ENCODE results near the gene EVI5.
"Not testable (repeated sequence)": the region's sequence is repeated elsewhere in the genome, so short reads cannot be mapped to it uniquely, and the experiment has no call there.

The EVI5 gene

GRCh38 chr1:92797297-92797696, 12.4 kb upstream of the EVI5 start:
- in situ Hi-C loops (cut with MboI; ENCODE audit: low pct_unique_long_range_greater_than_20kb, low sequenced_read_pairs) = no loop called here
- no peak for DNase-seq

GRCh38 chr1:92795166-92795565, 10.3 kb upstream of the EVI5 start:
- no peak for DNase-seq
- in situ Hi-C loops (cut with MboI; ENCODE audit: low pct_unique_long_range_greater_than_20kb, low sequenced_read_pairs) = no loop called here

GRCh38 chr1:92792340-92792782, 7.5 kb upstream of the EVI5 start:
- no peak for DNase-seq
- in situ Hi-C loops (cut with MboI; ENCODE audit: low pct_unique_long_range_greater_than_20kb, low sequenced_read_pairs) = no loop called here

- DNase-seq = no peak
These were observed 6.7 kb upstream of the EVI5 start for GRCh38 chr1:92791487-92792066.

GRCh38 chr1:92790867-92791266, 6.0 kb upstream of the EVI5 start:
- DNase-seq = no peak
- in situ Hi-C loops (cut with MboI; ENCODE audit: low pct_unique_long_range_greater_than_20kb, low sequenced_read_pairs) = no loop called here

More at GRCh38 chr1:92791487-92792066, 6.7 kb upstream of the EVI5 start:
- in situ Hi-C loops (cut with MboI; ENCODE audit: low pct_unique_long_range_greater_than_20kb, low sequenced_read_pairs) = no loop called here

- in situ Hi-C loops (cut with MboI; ENCODE audit: low pct_unique_long_range_greater_than_20kb, low sequenced_read_pairs) = no loop called here
These were observed 5.2 kb upstream of the EVI5 start for GRCh38 chr1:92790081-92790480.

GRCh38 chr1:92786111-92786901, 1.4 kb upstream of the EVI5 start:
- in situ Hi-C loops (cut with MboI; ENCODE audit: low pct_unique_long_range_greater_than_20kb, low sequenced_read_pairs) = no loop called here
- DNase-seq = peak; percentile 27

More at GRCh38 chr1:92790081-92790480, 5.2 kb upstream of the EVI5 start:
- no peak for DNase-seq

- in situ Hi-C loops (cut with MboI; ENCODE audit: low pct_unique_long_range_greater_than_20kb, low sequenced_read_pairs) = no loop called here
- DNase-seq = peak; percentile 60
These were observed 778 bp downstream of the EVI5 start for GRCh38 chr1:92784021-92784638.

GRCh38 chr1:92783550-92783949, 1.4 kb downstream of the EVI5 start:
- peak; percentile 21 for DNase-seq
- in situ Hi-C loops (cut with MboI; ENCODE audit: low pct_unique_long_range_greater_than_20kb, low sequenced_read_pairs) = not testable (repeated sequence)

- DNase-seq = no peak
- in situ Hi-C loops (cut with MboI; ENCODE audit: low pct_unique_long_range_greater_than_20kb, low sequenced_read_pairs) = no loop called here
These were observed 6.5 kb downstream of the EVI5 start for GRCh38 chr1:92778376-92778775.

- no peak for DNase-seq
- in situ Hi-C loops (cut with MboI; ENCODE audit: low pct_unique_long_range_greater_than_20kb, low sequenced_read_pairs) = no loop called here
These were observed 10.5 kb downstream of the EVI5 start for GRCh38 chr1:92774407-92774806.

- DNase-seq; in situ Hi-C loops (cut with MboI; ENCODE audit: low pct_unique_long_range_greater_than_20kb, low sequenced_read_pairs): not testable (repeated sequence)
These were observed 11.2 kb downstream of the EVI5 start for GRCh38 chr1:92773749-92774148.

GRCh38 chr1:92769856-92770255, 15.1 kb downstream of the EVI5 start:
- no peak for DNase-seq
- in situ Hi-C loops (cut with MboI; ENCODE audit: low pct_unique_long_range_greater_than_20kb, low sequenced_read_pairs) = no loop called here

GRCh38 chr1:92768915-92769314, 16.0 kb downstream of the EVI5 start:
- in situ Hi-C loops (cut with MboI; ENCODE audit: low pct_unique_long_range_greater_than_20kb, low sequenced_read_pairs) = no loop called here
- no peak for DNase-seq

- DNase-seq = no peak
- in situ Hi-C loops (cut with MboI; ENCODE audit: low pct_unique_long_range_greater_than_20kb, low sequenced_read_pairs) = no loop called here
These were observed 16.6 kb downstream of the EVI5 start for GRCh38 chr1:92768296-92768695.

- no peak for DNase-seq
- in situ Hi-C loops (cut with MboI; ENCODE audit: low pct_unique_long_range_greater_than_20kb, low sequenced_read_pairs) = no loop called here
These were observed 20.8 kb downstream of the EVI5 start for GRCh38 chr1:92764116-92764515.

GRCh38 chr1:92762355-92762754, 22.6 kb downstream of the EVI5 start:
- in situ Hi-C loops (cut with MboI; ENCODE audit: low pct_unique_long_range_greater_than_20kb, low sequenced_read_pairs) = no loop called here
- DNase-seq = no peak

GRCh38 chr1:92759361-92759760, 25.5 kb downstream of the EVI5 start:
- no peak for DNase-seq

GRCh38 chr1:92756537-92756936, 28.4 kb downstream of the EVI5 start:
- in situ Hi-C loops (cut with MboI; ENCODE audit: low pct_unique_long_range_greater_than_20kb, low sequenced_read_pairs) = no loop called here
- no peak for DNase-seq

More at GRCh38 chr1:92759361-92759760, 25.5 kb downstream of the EVI5 start:
- in situ Hi-C loops (cut with MboI; ENCODE audit: low pct_unique_long_range_greater_than_20kb, low sequenced_read_pairs) = no loop called here

Data from KBM-7 (cell line).